ENCODE data around the gene RXRG. TPM values are rescaled to one million over a fixed set of nuclear protein-coding genes. Genes with fewer than 3 reads are reported as not detected.

RXRG gene
- total and polyA plus RNA-seq, 2 of the 8 experiments (the other 6 are each of a cell fraction or from before 2014, with no cell fraction given), result not detected

DNA sequence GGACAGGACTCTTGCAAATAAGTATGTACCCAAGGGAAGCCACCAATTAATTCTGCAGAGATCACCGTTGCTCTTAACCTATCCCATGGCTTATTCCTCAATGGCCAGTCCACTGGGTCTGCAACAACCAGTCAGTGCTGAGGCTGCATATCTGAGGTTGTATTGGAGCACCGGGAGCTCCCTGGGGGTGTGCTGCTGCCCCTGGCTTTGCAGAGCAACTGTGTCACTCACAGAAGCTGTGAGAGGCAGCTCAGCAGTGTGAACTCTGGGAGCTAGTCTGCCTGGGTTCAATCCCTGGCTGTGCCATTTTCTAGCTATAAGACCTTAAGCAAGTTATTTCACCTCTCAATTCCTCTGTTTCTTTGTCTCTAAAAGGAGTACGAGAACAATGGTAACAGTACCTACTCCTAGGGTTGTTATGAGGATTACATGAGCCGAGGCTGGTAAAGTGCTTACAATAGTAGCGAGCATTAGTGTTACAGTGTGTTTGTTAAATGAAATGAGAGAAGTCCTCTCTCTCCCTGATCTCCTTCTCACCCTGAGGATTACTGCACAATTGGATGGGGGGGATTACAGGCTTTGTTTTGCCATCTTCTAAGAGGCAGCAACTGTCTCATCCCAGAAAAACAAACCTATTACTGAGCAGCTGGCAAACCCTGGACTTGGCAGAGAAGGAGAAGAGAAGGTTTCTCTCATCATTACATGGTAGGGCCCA is 3.6 kb downstream of the RXRG start:
- no peaks in the 10 kb centered on the region for H3K79me2 ChIP-seq (ENCODE audit: control insufficient read depth in 1 of 2, insufficient read depth in 2 of 2, low read length in 2 of 2)
- H3K14ac ChIP-seq (ENCODE audit: insufficient read length), result no peak overlapping the region
- H4K8ac ChIP-seq (ENCODE audit: extremely low read depth, insufficient read depth, low read length), result no peak overlapping the region
- no peak overlapping the region for H4K91ac ChIP-seq (replicated peaks; ENCODE audit: insufficient read length, low read length)
- no peaks in the 10 kb centered on the region for H3K79me1 ChIP-seq (ENCODE audit: low read depth, low read length)
- no peak overlapping the region for H3K56ac ChIP-seq (replicated peaks; ENCODE audit: insufficient read length, low read depth, low read length)
- POLR2A ChIA-PET (ENCODE audit: partially characterized antibody), result no interaction called here
- CTCF ChIA-PET (ENCODE audit: partially characterized antibody), result interaction anchor here (0.7 to 1.1 kb wide), 2 partner anchors 151 to 161 kb away, joined by 3 to 4 read pairs; no protein-coding TSS in a partner anchor
- H2BK20ac ChIP-seq (ENCODE audit: low read length), result no peak overlapping the region
- no peak overlapping the region for H3K9ac ChIP-seq (replicated peaks in 1 of 4; ENCODE audit: extremely low read depth in 1 of 4, low read depth in 3 of 4, low read length in 3 of 4)
- no peak overlapping the region for H2AFZ ChIP-seq (ENCODE audit: low read length)
- no peak overlapping the region for H3K4me2 ChIP-seq (ENCODE audit: insufficient read depth in 1 of 2, low read depth in 2 of 2, low read length in 2 of 2)
- no peak overlapping the region for H3K4ac ChIP-seq (replicated peaks; ENCODE audit: insufficient read length, low read depth, low read length)
- H3K4me1 ChIP-seq (replicated peaks in 1 of 4; ENCODE audit: control insufficient read depth in 3 of 4, insufficient read depth in 4 of 4, low read length in 3 of 4), result peaks cover 10 to 19% (median 16%) of the 10 kb centered on the region in 4 experiments
- H3K23ac ChIP-seq (ENCODE audit: insufficient read length), result no peak overlapping the region
- H3K36me3 ChIP-seq (ENCODE audit: control insufficient read depth in 2 of 4, insufficient read depth in 4 of 4, low read length in 3 of 4), result no peaks in the 10 kb centered on the region
- no peak overlapping the region for H2AK5ac ChIP-seq (ENCODE audit: low read depth, low read length)
- no peak overlapping the region for H3K27ac ChIP-seq (ENCODE audit: low read depth, low read length)
- H4K5ac ChIP-seq (ENCODE audit: insufficient read length, low read depth, low read length), result no peak overlapping the region
- WGBS, 2 experiments (ENCODE audit: extremely low coverage in 1 of 2, insufficient coverage in 1 of 2, insufficient read length in 1 of 2, insufficient replicate concordance in 2 of 2, low coverage in 1 of 2, low lambda C conversion rate in 2 of 2, missing lambda C conversion rate in 1 of 2), result 75% methylated on average over 5 of the region's 5 CpGs; no CpG with 5 or more reads in 1 of the 2 experiments
- no peak overlapping the region for H3K4me3 ChIP-seq (ENCODE audit: extremely low read depth in 1 of 4, insufficient read depth in 2 of 4, low read depth in 3 of 4, low read length in 4 of 4)
- no peak overlapping the region for H3K18ac ChIP-seq (ENCODE audit: extremely low read depth, low read length)
- H3K23me2 ChIP-seq (ENCODE audit: low read depth, low read length), result no peaks in the 10 kb centered on the region; the same call in 1 of the 2 replicates
- FAIRE-seq (no peak), DNase-seq (ENCODE audit: low read depth in 1 of 2, low spot score in 2 of 2) (no peak)
- no peak overlapping the region for H2BK12ac ChIP-seq (ENCODE audit: low read depth, low read length)
- peaks cover 29 to 53% (median 46%) of the 10 kb centered on the region in 4 experiments for H3K27me3 ChIP-seq (replicated peaks in 1 of 4; ENCODE audit: control insufficient read depth in 3 of 4, extremely low read depth in 1 of 4, insufficient read depth in 3 of 4, low read length in 3 of 4)
- no peak overlapping the region for H2BK15ac ChIP-seq (ENCODE audit: low read length)
- H4K20me1 ChIP-seq (replicated peaks in 1 of 2; ENCODE audit: control insufficient read depth in 1 of 2, insufficient read depth in 2 of 2, low read length in 2 of 2), result peaks cover 2 to 6% of the 10 kb centered on the region in 2 experiments
- no peak overlapping the region for H2BK5ac ChIP-seq (ENCODE audit: low read depth, low read length)
- H3K9me3 ChIP-seq (ENCODE audit: insufficient read depth in 2 of 2, low read depth in 1 of 2, low read length in 1 of 2), result no peaks in the 10 kb centered on the region
- no peak overlapping the region for H2BK120ac ChIP-seq (replicated peaks; ENCODE audit: low read depth, low read length)
- TF ChIP-seq EGR1 (IDR thresholded peaks at IDR 0.05; ENCODE audit: borderline replicate concordance, low read depth, low read length) (no peak), TEAD4 (IDR thresholded peaks at IDR 0.05; ENCODE audit: low read depth, low read length) (no peak), HDAC6 (IDR thresholded peaks at IDR 0.05; ENCODE audit: low read depth, low read length) (no peak), POLR2A (IDR thresholded peaks at IDR 0.05; ENCODE audit: control extremely low read depth in 1 of 2, low read depth in 2 of 2, low read length in 2 of 2) (no peak), RFX5 (IDR thresholded peaks at IDR 0.05; ENCODE audit: borderline replicate concordance, low read depth, low read length) (no peak)
- TF ChIP-seq, protein P1, sequence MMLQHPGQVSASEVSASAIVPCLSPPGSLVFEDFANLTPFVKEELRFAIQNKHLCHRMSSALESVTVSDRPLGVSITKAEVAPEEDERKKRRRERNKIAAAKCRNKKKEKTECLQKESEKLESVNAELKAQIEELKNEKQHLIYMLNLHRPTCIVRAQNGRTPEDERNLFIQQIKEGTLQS (IDR thresholded peaks at IDR 0.05; ENCODE audit: insufficient read depth, low read depth, low read length), result no peak
